Testis (tissue), 3 donors: ENCODE data around the gene CHRD. TPM values are rescaled to one million over a fixed set of nuclear protein-coding genes. Genes with fewer than 3 reads are reported as not detected.

ENCODE experiments used
- DNase-seq: peaks from one replicate; pipeline ENCODE4 v3.0.0-alpha.2; 2019
- H3K27ac ChIP-seq, 2 donors: fragments of 200-600 bp; sonication (generic); one replicate each; pipeline ENCODE4 v1.5.1; 2019
- H3K27me3 ChIP-seq: fragments of 200-600 bp; sonication (generic); one replicate; pipeline ENCODE4 v1.5.1; 2019
- H3K36me3 ChIP-seq: fragments of 200-600 bp; sonication (generic); one replicate; pipeline ENCODE4 v1.5.1; 2017; ENCODE audit warnings: low read depth; ENCODE audit errors: missing control alignments
- H3K4me1 ChIP-seq: fragments of 200-600 bp; sonication (generic); one replicate; pipeline ENCODE4 v1.5.1; 2019
- H3K4me3 ChIP-seq, 2 donors: fragments of 200-600 bp; sonication (generic); one replicate each; pipeline ENCODE4 v1.5.1; 2017 to 2019
- H3K9me3 ChIP-seq: fragments of 200-600 bp; sonication (generic); one replicate; pipeline ENCODE4 v1.5.1; 2017
- CTCF ChIP-seq, 3 experiments: fragments of 450-650 bp in 2 of 3; fragments of 200-600 bp in 1 of 3; sonication (generic) in 1 of 3; IDR thresholded peaks; one replicate each; pipeline ENCODE4 v1.5.1; 2016 to 2019; ENCODE audit warnings: antibody characterized with exemption in 3 of 3, mild to moderate bottlenecking in 2 of 3, moderate library complexity in 1 of 3
- POLR2A ChIP-seq: fragments of 450-650 bp; IDR thresholded peaks from one replicate; pipeline ENCODE4 v1.6.1; 2017; ENCODE audit warnings: antibody characterized with exemption, mild to moderate bottlenecking, moderate library complexity
- WGBS, 2 donors: methylation state at CpG; one replicate each; pipeline ENCODE4 v1.1.5; 2018; 5-methylcytosine and 5-hydroxymethylcytosine counted together
- intact Hi-C: fragments of 100-400 bp; cut with DNase I; formaldehyde crosslinking; loops from one replicate; pipeline ENCODE4 v1.15.1; 2023; ENCODE audit warnings: low total_unique reads
- polyA plus RNA-seq: library from polyadenylated mRNA; stranded (reverse); fragments of 350-450 nt; fragmentation: Illumina TruSeq; extraction: RNeasy Lipid Tissue Mini Kit (QIAGEN cat#74804); gene quantifications from one replicate; pipeline ENCODE4 v1.2.3, GENCODE V29; 2014; ENCODE audit warnings: low read depth, low replicate concordance; ENCODE audit not compliant: insufficient read depth
- total RNA-seq, 2 donors: library from RNA; depleted of rRNA; stranded (reverse); fragments of >200 nt; gene quantifications; one replicate each; pipeline ENCODE4 v1.2.3, GENCODE V29; 2016

Gene CHRD
- total and polyA plus RNA-seq, 3 donors from 2014 or later = 3.5 to 4.3 (median 4.3) TPM

GRCh38 chr3:184334470-184335158, 45.2 kb upstream of the CHRD start:
- H3K9me3 ChIP-seq = no peaks in the 10 kb centered on the region
- peaks cover 31% of the 10 kb centered on the region for H3K4me1 ChIP-seq

GRCh38 chr3:184335291-184335660, 44.6 kb upstream of the CHRD start:
- 32 to 40% methylated on average over 3 to 4 of the region's 4 CpGs for WGBS, 2 donors
- TF ChIP-seq POLR2A (no peak), CTCF (IDR thresholded peaks at IDR 0.05) (no peak)
- H3K36me3 ChIP-seq = no peaks in the 10 kb centered on the region
- intact Hi-C loops = no loop called here
- no peak for DNase-seq
- peaks cover 31% of the 10 kb centered on the region for H3K4me1 ChIP-seq
- H3K27ac ChIP-seq = peak overlapping the region; percentile 96 to 98
- H3K9me3 ChIP-seq = no peaks in the 10 kb centered on the region
- H3K27me3 ChIP-seq = no peaks in the 10 kb centered on the region
- H3K4me3 ChIP-seq = peak overlapping the region; percentile 77 to 95

More at GRCh38 chr3:184334470-184335158, 45.2 kb upstream of the CHRD start:
- TF ChIP-seq CTCF (IDR thresholded peaks at IDR 0.05) (no peak), POLR2A (no peak)
- DNase-seq = no peak
- intact Hi-C loops = no loop called here
- no peak overlapping the region for H3K4me3 ChIP-seq
- peak overlapping the region; percentile 96 to 98 for H3K27ac ChIP-seq
- H3K36me3 ChIP-seq = no peaks in the 10 kb centered on the region
- WGBS, 2 donors = 82% methylated on average over 13 to 15 of the region's 15 CpGs
- H3K27me3 ChIP-seq = no peaks in the 10 kb centered on the region

- Histone ChIP-seq H3K27ac (peak overlapping the region; percentile 96 to 98), H3K27me3 (no peaks in the 10 kb centered on the region), H3K36me3 (no peaks in the 10 kb centered on the region), H3K9me3 (no peaks in the 10 kb centered on the region), H3K4me3 (peak overlapping the region; percentile 77 to 95), H3K4me1 (peaks cover 31% of the 10 kb centered on the region)
- WGBS, 2 donors = 0% methylated on average over 6 to 66 of the region's 77 CpGs
- peak; percentile 94 for DNase-seq
- TF ChIP-seq POLR2A = peak; percentile 86
- no peak for TF ChIP-seq CTCF (IDR thresholded peaks at IDR 0.05)
- intact Hi-C loops = no loop called here
Measured at GRCh38 chr3:184335661-184336546, 44.0 kb upstream of the CHRD start.

GRCh38 chr3:184336547-184337398, 43.1 kb upstream of the CHRD start:
- 13 to 14% methylated on average over 9 to 17 of the region's 17 CpGs for WGBS, 2 donors
- TF ChIP-seq CTCF (IDR thresholded peaks at IDR 0.05) (no peak), POLR2A (no peak)
- Histone ChIP-seq H3K36me3 (no peaks in the 10 kb centered on the region), H3K27ac (peak overlapping the region; percentile 96 to 98), H3K4me1 (peaks cover 31% of the 10 kb centered on the region), H3K4me3 (peak overlapping the region; percentile 77 to 95), H3K9me3 (no peaks in the 10 kb centered on the region), H3K27me3 (no peaks in the 10 kb centered on the region)
- intact Hi-C loops = no loop called here
- peak; percentile 65 for DNase-seq
